Fibroblast of lung (primary cell): ENCODE measurements around the gene THAP9. TPM values are rescaled to one million over a fixed set of nuclear protein-coding genes. Genes with fewer than 3 reads are reported as not detected.

Experiments
- DNase-seq, 2 donors: peaks; one replicate each; pipeline versions ENCODE4 v3.0.0 to v3.0.0-alpha.2; 2010; ENCODE audit warnings: low read depth in 2 of 2
- H2AFZ ChIP-seq: 2 replicates; pipeline ENCODE4 v1.5.1; 2012; ENCODE audit warnings: low read length, control low read depth, inconsistent platforms
- H3K27ac ChIP-seq: 2 replicates; pipeline ENCODE4 v1.5.1; 2011; ENCODE audit warnings: low read length, control low read depth; ENCODE audit not compliant: insufficient read depth
- H3K27me3 ChIP-seq: 2 replicates; pipeline ENCODE4 v1.5.1; 2011; ENCODE audit warnings: mild to moderate bottlenecking, low read length; ENCODE audit not compliant: control insufficient read depth, insufficient read depth
- H3K36me3 ChIP-seq: 2 replicates; pipeline ENCODE4 v1.5.1; 2011; ENCODE audit warnings: low read length; ENCODE audit not compliant: control insufficient read depth, insufficient read depth
- H3K4me1 ChIP-seq: 2 replicates; pipeline ENCODE4 v1.5.1; 2011; ENCODE audit warnings: low read length; ENCODE audit not compliant: control insufficient read depth, insufficient read depth; ENCODE audit errors: extremely low read depth
- H3K4me2 ChIP-seq: 2 replicates; pipeline ENCODE4 v1.5.1; 2011; ENCODE audit warnings: low read length, control low read depth; ENCODE audit not compliant: insufficient read depth; ENCODE audit errors: extremely low read depth
- H3K4me3 ChIP-seq, 4 experiments: fragments of 200-600 bp in 1 of 4; sonication (generic) in 1 of 4; replicated peaks in 1 of 4; 2 replicates each; pipeline ENCODE4 v1.5.1; 2011 to 2016; ENCODE audit warnings: low read length in 4 of 4, low read depth in 3 of 4, mild to moderate bottlenecking in 3 of 4, control low read depth in 2 of 4, inconsistent platforms in 1 of 4, mixed read lengths in 1 of 4; ENCODE audit not compliant: insufficient read depth in 1 of 4; ENCODE audit errors: control extremely low read depth in 1 of 4
- H3K79me2 ChIP-seq: 2 replicates; pipeline ENCODE4 v1.5.1; 2012; ENCODE audit warnings: mild to moderate bottlenecking, low read length, inconsistent platforms; ENCODE audit not compliant: control insufficient read depth, insufficient read depth
- H3K9ac ChIP-seq: 2 replicates; pipeline ENCODE4 v1.5.1; 2011; ENCODE audit warnings: mild to moderate bottlenecking, low read length, control low read depth; ENCODE audit not compliant: insufficient read depth
- H3K9me3 ChIP-seq: 2 replicates; pipeline ENCODE4 v1.5.1; 2012; ENCODE audit warnings: low read depth, low read length; ENCODE audit not compliant: control insufficient read depth, insufficient read depth
- H4K20me1 ChIP-seq: 2 replicates; pipeline ENCODE4 v1.5.1; 2011; ENCODE audit warnings: low read length; ENCODE audit not compliant: control insufficient read depth, insufficient read depth; ENCODE audit errors: extremely low read depth
- EZH2 ChIP-seq: IDR thresholded peaks from 2 replicates; pipeline ENCODE4 v1.5.1; 2012; ENCODE audit warnings: low read length, control low read depth, mild to moderate bottlenecking; ENCODE audit errors: missing control alignments
- polyA minus RNA-seq: library from RNA; depleted of rRNA, polyadenylated mRNA; stranded (reverse); fragments of >200 nt; gene quantifications from 2 replicates; pipeline ENCODE4 v1.2.3, GENCODE V29; 2011; ENCODE audit warnings: low replicate concordance
- polyA plus RNA-seq, 2 donors: library from polyadenylated mRNA; depleted of rRNA in 1 of 2; stranded (reverse) in 1 of 2; unstranded in 1 of 2; fragments of >200 nt; gene quantifications; 2 replicates each; pipeline ENCODE4 v1.2.1, GENCODE V29; 2011 to 2012; ENCODE audit warnings: missing spikeins in 1 of 2
- total RNA-seq: library from RNA; depleted of rRNA; stranded (reverse); fragments of >200 nt; gene quantifications from 2 replicates; pipeline ENCODE4 v1.2.1, GENCODE V29; 2014
- TF ChIP-seq, protein P1 (sequence below), 2 donors: IDR thresholded peaks in 1 of 2; conservative IDR thresholded peaks in 1 of 2; 1 replicate in 1 of 2; 2 replicates in 1 of 2; pipeline ENCODE4 v1.5.1; 2011 to 2012; ENCODE audit warnings: low read length in 2 of 2, control low read depth in 1 of 2, inconsistent platforms in 1 of 2, low read depth in 1 of 2, mild to moderate bottlenecking in 1 of 2

THAP9 gene, protein sequence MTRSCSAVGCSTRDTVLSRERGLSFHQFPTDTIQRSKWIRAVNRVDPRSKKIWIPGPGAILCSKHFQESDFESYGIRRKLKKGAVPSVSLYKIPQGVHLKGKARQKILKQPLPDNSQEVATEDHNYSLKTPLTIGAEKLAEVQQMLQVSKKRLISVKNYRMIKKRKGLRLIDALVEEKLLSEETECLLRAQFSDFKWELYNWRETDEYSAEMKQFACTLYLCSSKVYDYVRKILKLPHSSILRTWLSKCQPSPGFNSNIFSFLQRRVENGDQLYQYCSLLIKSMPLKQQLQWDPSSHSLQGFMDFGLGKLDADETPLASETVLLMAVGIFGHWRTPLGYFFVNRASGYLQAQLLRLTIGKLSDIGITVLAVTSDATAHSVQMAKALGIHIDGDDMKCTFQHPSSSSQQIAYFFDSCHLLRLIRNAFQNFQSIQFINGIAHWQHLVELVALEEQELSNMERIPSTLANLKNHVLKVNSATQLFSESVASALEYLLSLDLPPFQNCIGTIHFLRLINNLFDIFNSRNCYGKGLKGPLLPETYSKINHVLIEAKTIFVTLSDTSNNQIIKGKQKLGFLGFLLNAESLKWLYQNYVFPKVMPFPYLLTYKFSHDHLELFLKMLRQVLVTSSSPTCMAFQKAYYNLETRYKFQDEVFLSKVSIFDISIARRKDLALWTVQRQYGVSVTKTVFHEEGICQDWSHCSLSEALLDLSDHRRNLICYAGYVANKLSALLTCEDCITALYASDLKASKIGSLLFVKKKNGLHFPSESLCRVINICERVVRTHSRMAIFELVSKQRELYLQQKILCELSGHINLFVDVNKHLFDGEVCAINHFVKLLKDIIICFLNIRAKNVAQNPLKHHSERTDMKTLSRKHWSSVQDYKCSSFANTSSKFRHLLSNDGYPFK
- 5.6 and 6.2 TPM in 2 replicates for total RNA-seq
- polyA plus RNA-seq: 1.7 and 2.4 TPM in 2 replicates
- polyA plus RNA-seq (2012): 0.82 and 1.0 TPM in 2 replicates
- 0.98 TPM in 1 of 2 replicates, not detected in the other for polyA minus RNA-seq

DNA sequence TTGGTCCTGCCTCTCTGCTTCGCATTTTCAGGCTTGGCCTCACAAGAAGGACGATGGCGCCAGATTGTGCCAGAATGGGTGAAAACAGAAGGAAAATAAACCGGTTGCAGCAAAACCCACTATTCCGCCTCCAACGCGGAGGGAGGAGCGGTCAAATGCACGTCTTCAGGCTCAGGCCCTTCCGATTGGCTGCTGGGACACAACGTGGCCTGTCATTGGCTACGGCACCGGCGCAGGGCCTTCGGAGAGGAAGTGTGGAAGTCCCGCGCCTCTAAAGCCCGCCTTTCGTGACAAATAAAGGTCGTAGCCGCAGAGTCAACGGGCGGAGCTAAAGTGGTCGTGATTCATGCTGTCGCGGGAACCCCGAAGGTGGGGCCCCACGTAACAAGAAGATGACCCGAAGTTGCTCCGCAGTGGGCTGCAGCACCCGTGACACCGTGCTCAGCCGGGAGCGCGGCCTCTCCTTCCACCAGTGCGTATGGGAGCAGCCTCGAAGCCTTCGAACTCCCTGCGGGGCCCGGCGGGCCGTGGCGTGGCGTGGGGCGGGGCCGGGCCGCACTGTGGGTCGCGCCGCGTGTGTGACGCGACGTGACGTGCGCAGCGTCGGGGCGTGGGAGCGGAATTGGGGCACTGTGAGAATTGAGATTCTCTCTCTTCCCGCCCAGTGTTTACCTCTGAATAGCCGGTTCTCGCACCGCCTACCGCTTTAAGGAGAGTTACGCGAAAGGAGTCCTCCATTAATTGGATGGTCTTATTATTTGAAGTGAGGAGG is at the start of gene THAP9:
Gene THAP9 (plus strand): TSS at position 325 of the 772 bp plus-strand sequence. CDS start 68 bp downstream, at position 393.
- H3K9me3 ChIP-seq: no peaks in the 10 kb centered on the region
- peak within 1 kb of the TSS; percentile 90 for H3K4me2 ChIP-seq
- peaks cover 49% of the 10 kb centered on the region for H3K79me2 ChIP-seq
- no peaks in the 10 kb centered on the region for H3K36me3 ChIP-seq
- peak within 1 kb of the TSS; percentile 99 for H3K27ac ChIP-seq
- no peaks in the 10 kb centered on the region for H4K20me1 ChIP-seq
- peaks cover 2% of the 10 kb centered on the region for H3K4me1 ChIP-seq
- peak within 1 kb of the TSS; percentile 99 for H3K9ac ChIP-seq
- TF ChIP-seq, protein P1, sequence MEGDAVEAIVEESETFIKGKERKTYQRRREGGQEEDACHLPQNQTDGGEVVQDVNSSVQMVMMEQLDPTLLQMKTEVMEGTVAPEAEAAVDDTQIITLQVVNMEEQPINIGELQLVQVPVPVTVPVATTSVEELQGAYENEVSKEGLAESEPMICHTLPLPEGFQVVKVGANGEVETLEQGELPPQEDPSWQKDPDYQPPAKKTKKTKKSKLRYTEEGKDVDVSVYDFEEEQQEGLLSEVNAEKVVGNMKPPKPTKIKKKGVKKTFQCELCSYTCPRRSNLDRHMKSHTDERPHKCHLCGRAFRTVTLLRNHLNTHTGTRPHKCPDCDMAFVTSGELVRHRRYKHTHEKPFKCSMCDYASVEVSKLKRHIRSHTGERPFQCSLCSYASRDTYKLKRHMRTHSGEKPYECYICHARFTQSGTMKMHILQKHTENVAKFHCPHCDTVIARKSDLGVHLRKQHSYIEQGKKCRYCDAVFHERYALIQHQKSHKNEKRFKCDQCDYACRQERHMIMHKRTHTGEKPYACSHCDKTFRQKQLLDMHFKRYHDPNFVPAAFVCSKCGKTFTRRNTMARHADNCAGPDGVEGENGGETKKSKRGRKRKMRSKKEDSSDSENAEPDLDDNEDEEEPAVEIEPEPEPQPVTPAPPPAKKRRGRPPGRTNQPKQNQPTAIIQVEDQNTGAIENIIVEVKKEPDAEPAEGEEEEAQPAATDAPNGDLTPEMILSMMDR (conservative IDR thresholded peaks at IDR 0.05 in 1 of 2, IDR thresholded peaks at IDR 0.05 in 1 of 2; ENCODE audit: low read depth in 1 of 2, low read length in 2 of 2): no peak
- no peak for TF ChIP-seq EZH2
- H3K27me3 ChIP-seq: no peaks in the 10 kb centered on the region
- DNase-seq: peak; percentile 100
- H2AFZ ChIP-seq: peak within 1 kb of the TSS; percentile 97
- peak within 1 kb of the TSS; percentile 68 to 98 (median 94) for H3K4me3 ChIP-seq

DNA sequence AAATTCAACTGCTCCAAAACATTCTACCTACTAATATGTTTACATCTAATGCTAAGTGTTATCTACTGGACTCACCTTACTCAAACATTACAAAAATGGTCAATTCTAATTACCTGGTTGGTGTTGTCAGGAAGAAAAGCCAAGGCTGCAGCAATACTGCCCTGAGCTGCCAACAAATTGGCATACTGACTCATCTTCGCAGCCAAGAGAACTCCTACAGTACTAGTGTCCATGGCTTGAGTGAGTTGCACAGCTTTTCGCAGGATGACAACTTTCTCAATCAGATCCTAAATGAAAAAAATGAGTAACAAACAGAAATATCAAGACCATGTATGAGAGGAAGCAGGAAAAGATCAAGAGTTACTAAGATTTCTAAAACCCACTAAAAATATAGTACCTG is 49.2 kb upstream of the THAP9 start:
- H4K20me1 ChIP-seq: no peaks in the 10 kb centered on the region
- H3K36me3 ChIP-seq: peaks cover 16% of the 10 kb centered on the region

More for the DNA sequence above, 49.2 kb upstream of the THAP9 start:
- Histone ChIP-seq H3K79me2 (peaks cover 5% of the 10 kb centered on the region), H3K4me2 (no peak overlapping the region), H3K27me3 (no peaks in the 10 kb centered on the region), H2AFZ (no peak overlapping the region), H3K9me3 (no peaks in the 10 kb centered on the region), H3K9ac (no peak overlapping the region), H3K27ac (no peak overlapping the region), H3K4me1 (no peaks in the 10 kb centered on the region), H3K4me3 (no peak overlapping the region)
- no peak for DNase-seq
- no peak for TF ChIP-seq EZH2
- TF ChIP-seq, protein P1 (conservative IDR thresholded peaks at IDR 0.05 in 1 of 2, IDR thresholded peaks at IDR 0.05 in 1 of 2; ENCODE audit: low read depth in 1 of 2, low read length in 2 of 2): no peak
